Choroid plexus epithelial cell (primary cell): Measurements from ENCODE around the gene PKP3.
A peak's percentile ranks its signal among the peaks of the same experiment; 100 is the strongest.
"Not testable (repeated sequence)": the region's sequence is repeated elsewhere in the genome, so short reads cannot be mapped to it uniquely, and the experiment has no call there.

Experiments
- DNase-seq: peaks from one replicate; pipeline ENCODE4 v3.0.0-alpha.2; 2010; ENCODE audit warnings: low read depth
- H3K4me3 ChIP-seq: 2 replicates; pipeline ENCODE4 v1.5.1; 2011; ENCODE audit warnings: low read depth, mild to moderate bottlenecking, control low read depth, low read length, moderate library complexity
- CTCF ChIP-seq: conservative IDR thresholded peaks from 2 replicates; pipeline ENCODE4 v1.5.1; 2011; ENCODE audit warnings: low read depth, mild to moderate bottlenecking, control low read depth, inconsistent platforms, low read length, moderate library complexity

Gene PKP3

GRCh38 chr11:406796-407650, 13.0 kb downstream of the PKP3 start:
- DNase-seq, result peak; percentile 82
- H3K4me3 ChIP-seq, result peak overlapping the region; percentile 65
- no peak for TF ChIP-seq CTCF

- DNase-seq, result no peak
- TF ChIP-seq CTCF, result no peak
- H3K4me3 ChIP-seq, result no peak overlapping the region
Measured at GRCh38 chr11:407651-408123, 13.7 kb downstream of the PKP3 start.

GRCh38 chr11:408154-409007, 14.4 kb downstream of the PKP3 start:
- DNase-seq, result no peak
- TF ChIP-seq CTCF, result no peak

GRCh38 chr11:409008-409599, 15.1 kb downstream of the PKP3 start:
- TF ChIP-seq CTCF, result no peak
- no peak overlapping the region for H3K4me3 ChIP-seq
- DNase-seq, result no peak

More at GRCh38 chr11:408154-409007, 14.4 kb downstream of the PKP3 start:
- no peak overlapping the region for H3K4me3 ChIP-seq

- H3K4me3 ChIP-seq, result no peak overlapping the region
- TF ChIP-seq CTCF, result no peak
- DNase-seq, result no peak
Measured at GRCh38 chr11:409600-410483, 15.8 kb downstream of the PKP3 start.

- not testable (repeated sequence) for DNase-seq, H3K4me3 ChIP-seq
Measured at GRCh38 chr11:410711-411110, 16.7 kb downstream of the PKP3 start.

- not testable (repeated sequence) for H3K4me3 ChIP-seq, DNase-seq
Measured at GRCh38 chr11:411520-411919, 17.5 kb downstream of the PKP3 start.
